GM19025 (cell line): ENCODE measurements around the gene PPP3CA.

Experiments used
- ATAC-seq: cut with Tn5 transposase; IDR thresholded peaks from one replicate; pipeline ENCODE4 v1.9.1; 2021; ENCODE audit warnings: mild to moderate bottlenecking, low read depth, moderate library complexity; ENCODE audit not compliant: unreplicated experiment

PPP3CA gene

DNA sequence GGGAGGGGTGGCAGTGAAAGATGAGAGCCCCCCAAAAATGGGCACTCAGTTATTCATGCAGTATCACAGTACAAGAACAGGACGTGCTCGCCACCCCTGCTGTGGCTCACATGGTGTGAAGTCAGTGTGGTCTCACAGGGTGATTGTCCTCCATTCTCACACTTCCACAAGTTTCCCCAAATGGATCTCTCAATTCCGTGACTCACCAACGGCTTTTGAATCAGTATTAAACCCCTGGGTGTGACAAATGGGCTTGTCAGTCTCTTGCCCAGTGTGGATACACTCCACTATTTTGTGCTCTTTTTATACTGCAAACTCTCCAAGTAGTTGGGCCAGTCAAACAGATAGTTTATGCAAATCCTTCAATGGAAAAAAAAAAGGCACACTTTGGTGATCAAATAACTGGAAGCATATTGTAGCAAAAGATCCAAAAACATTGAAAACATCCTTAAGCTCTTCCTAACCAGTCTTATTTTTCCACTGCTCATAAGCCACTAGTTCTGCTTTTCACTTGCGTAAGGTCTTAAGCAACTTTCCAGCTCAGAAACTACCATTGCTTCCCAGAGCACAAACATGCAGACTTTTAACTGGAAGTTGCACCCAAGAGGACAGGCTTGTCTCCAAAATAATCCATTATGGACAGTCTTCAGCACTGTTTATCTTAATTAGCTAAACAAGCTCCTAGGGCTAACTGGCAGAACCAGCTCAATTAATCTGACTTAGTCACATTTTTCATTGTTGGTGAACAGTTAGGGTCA, 365.7 kb downstream of the PPP3CA start:
- no peak for ATAC-seq

DNA sequence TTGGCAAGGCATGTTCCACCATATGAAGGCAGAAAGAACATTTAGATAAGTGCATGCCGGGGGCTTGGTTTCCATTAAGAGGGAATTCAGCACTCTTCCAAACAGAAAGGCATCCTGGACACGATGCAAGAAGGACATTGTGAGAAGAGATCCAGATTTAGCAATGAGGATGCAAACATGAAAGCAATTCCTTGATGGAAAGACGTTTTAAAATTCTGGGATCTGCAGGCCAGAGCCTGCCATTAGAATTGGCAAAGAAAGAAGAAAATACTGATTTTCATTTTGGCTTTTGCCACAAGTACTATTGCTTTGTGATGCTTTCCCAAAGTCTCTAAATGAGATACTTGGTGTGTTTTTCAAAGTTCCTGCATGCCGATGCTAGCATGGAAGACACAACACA, 367.6 kb downstream of the PPP3CA start:
- no peak for ATAC-seq

DNA sequence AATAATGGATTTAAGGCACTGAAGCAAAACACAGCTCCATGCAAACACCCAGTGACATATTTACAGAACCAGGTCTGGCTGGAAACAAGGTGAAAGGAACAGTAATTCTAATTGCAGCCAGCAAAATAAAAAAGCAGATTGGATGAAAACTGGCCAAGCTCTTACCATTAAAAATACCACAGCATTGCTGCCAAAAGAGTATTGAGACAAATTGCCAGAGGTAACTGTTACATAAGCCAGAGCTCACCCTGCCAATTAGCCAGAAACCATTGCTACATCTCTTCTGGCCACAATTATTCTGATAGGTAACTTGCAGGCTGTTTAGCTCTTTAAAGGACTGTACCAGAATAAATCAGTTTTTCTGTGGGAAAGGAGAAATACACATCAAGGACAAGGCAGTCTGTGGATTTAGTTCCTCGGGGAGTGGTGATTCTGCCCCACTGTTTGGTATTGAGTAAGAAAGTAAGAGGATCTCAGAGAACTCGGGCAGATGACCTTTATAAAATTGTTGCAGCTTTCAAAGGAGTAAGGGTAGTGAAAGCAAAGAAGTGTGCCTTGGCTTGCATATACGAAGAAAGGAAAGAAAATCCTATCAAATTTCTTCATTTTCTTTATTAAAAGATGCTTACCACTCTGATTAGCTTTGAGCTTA, 369.5 kb downstream of the PPP3CA start:
- no peak for ATAC-seq

DNA sequence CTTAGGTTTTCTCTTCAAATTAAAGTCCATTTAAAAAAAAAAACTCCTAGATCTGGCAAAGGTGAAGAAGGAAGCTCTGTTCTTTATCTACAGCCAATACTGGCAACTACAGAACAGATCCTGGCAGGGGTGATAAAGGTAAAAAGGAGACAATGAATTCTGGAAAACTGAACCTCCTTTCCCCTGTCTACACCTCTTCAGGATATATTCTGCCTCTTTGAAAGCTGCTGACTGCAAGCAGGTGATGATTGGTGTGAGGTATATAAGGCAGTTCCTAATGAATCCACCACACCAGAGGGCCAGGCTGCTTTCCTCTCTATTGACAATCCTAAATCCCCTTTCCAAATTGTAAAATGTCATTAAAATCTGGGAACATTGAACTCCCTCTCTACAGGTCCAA, 370.1 kb downstream of the PPP3CA start:
- ATAC-seq, result no peak
